Kidney (tissue), 14 donors: ENCODE data around the gene MBD3L2B. TPM values are rescaled to one million over a fixed set of nuclear protein-coding genes. Genes with fewer than 3 reads are reported as not detected.

Experiments used
- DNase-seq, 5 donors: peaks; one replicate each; pipeline ENCODE4 v3.0.0-alpha.2; 2013 to 2020
- FAIRE-seq: peaks from 2 replicates; lab custom pipeline; 2012; peaks lifted over from hg19 to GRCh38; lab: Jason Lieb, UNC
- H3K27ac ChIP-seq, 2 donors: one replicate each; pipeline ENCODE4 v1.7.0; 2013; ENCODE audit warnings: low read depth in 2 of 2, low read length in 2 of 2, inconsistent platforms in 1 of 2
- H3K27me3 ChIP-seq: one replicate; pipeline ENCODE4 v1.7.1; 2013; ENCODE audit warnings: low read length, inconsistent platforms; ENCODE audit not compliant: control insufficient read depth, insufficient read depth
- H3K36me3 ChIP-seq, 3 donors: one replicate each; pipeline versions ENCODE4 v1.7.0 to v1.7.1; 2013; ENCODE audit warnings: low read length in 3 of 3, control low read depth in 1 of 3, inconsistent platforms in 1 of 3; ENCODE audit not compliant: insufficient read depth in 3 of 3, control insufficient read depth in 2 of 3
- H3K4me1 ChIP-seq, 3 donors: one replicate each; pipeline versions ENCODE4 v1.7.0 to v1.7.1; 2013; ENCODE audit warnings: low read length in 3 of 3, inconsistent platforms in 1 of 3, low read depth in 1 of 3; ENCODE audit not compliant: control insufficient read depth in 2 of 3, insufficient read depth in 2 of 3
- H3K4me3 ChIP-seq, 3 donors: one replicate each; pipeline versions ENCODE4 v1.7.0 to v1.8.1; 2013; ENCODE audit warnings: low read length in 3 of 3, control low read depth in 1 of 3, inconsistent platforms in 1 of 3
- H3K9ac ChIP-seq, 3 donors: one replicate each; pipeline versions ENCODE4 v1.7.0 to v1.7.1; 2013; ENCODE audit warnings: low read length in 3 of 3, control low read depth in 1 of 3, inconsistent platforms in 1 of 3
- H3K9me3 ChIP-seq, 3 donors: one replicate each; pipeline versions ENCODE4 v1.7.0 to v1.7.1; 2013; ENCODE audit warnings: low read length in 3 of 3, control low read depth in 1 of 3, inconsistent platforms in 1 of 3; ENCODE audit not compliant: control insufficient read depth in 2 of 3, insufficient read depth in 1 of 3
- intact Hi-C: fragments of 100-400 bp; cut with DNase I; formaldehyde crosslinking; loops from one replicate; pipeline ENCODE4 v1.11.1; 2022
- polyA plus RNA-seq: library from polyadenylated mRNA; stranded (reverse); fragments of 350-450 nt; fragmentation: Illumina TruSeq; extraction: RNeasy Lipid Tissue Mini Kit (QIAGEN cat#74804); gene quantifications from one replicate; pipeline ENCODE4 v1.2.3, GENCODE V29; 2014; ENCODE audit warnings: low read depth, low replicate concordance; ENCODE audit not compliant: insufficient read depth
- total RNA-seq: library from RNA; stranded (reverse); fragmentation: NEBNext Ultra II Directional; extraction: Animal tissue kit (Norgen Biotek cat#: 25700); gene quantifications from one replicate; pipeline ENCODE4 v1.2.1, GENCODE V29; 2021
- TF ChIP-seq, protein P1 (sequence below): IDR thresholded peaks from 3 replicates; pipeline ENCODE4 v1.5.1; 2012; ENCODE audit warnings: mild to moderate bottlenecking, moderate library complexity, borderline replicate concordance; ENCODE audit not compliant: insufficient read depth; ENCODE audit errors: extremely low read depth
- donor health status: control.
- donor health status: control.
- donor health status: control.
- donor health status: control.
- donor health status: control.
- donor health status: DM: yes; HTN: yes; CAD: no.
- donor health status: Normal renal cell carcinoma (clear cell type).

Gene MBD3L2B
- total and polyA plus RNA-seq, 2 donors from 2014 or later = not detected

DNA sequence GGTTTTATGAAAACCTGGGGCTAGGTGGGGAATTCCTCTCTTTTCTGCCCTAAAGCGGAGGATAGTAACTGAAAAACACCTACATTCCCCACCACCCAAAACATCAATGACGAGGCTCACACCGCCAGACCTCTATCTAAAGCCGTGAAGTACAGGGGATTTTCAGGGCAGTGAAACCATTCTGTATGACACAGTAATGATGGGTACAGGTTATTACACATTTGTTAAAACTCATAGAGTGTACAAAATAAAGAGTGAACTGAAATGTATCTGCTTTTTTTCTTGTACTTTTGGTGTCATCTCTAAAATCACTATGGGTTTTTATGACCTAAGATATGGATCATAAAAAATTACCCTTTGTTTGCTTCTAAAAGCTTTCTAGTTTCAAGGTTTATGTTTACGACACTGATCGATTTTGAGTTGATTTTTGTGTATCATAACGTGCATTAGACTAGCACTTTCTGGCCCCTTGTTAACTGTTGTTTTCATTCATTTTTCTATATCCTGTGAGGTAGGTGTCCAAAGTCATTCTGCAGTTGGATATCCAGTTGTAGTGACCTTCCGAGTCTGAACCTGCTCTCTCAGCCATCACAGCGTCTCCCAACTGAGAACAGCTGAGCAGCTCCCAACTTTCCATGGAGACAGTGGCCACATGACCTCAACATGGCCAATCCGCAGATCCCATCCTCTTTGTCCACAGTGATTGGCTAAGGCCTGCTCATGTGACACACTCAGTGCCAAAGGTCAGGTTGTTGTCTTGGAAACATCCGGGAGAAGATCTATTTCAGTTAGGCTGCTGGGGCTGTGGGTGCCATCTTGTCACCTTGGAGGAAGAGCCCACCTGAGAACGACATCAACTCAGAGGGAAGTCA is 10.3 kb downstream of the MBD3L2B start:
- no peaks in the 10 kb centered on the region for H3K36me3 ChIP-seq
- H3K9me3 ChIP-seq = no peaks in the 10 kb centered on the region
- TF ChIP-seq, protein P1, sequence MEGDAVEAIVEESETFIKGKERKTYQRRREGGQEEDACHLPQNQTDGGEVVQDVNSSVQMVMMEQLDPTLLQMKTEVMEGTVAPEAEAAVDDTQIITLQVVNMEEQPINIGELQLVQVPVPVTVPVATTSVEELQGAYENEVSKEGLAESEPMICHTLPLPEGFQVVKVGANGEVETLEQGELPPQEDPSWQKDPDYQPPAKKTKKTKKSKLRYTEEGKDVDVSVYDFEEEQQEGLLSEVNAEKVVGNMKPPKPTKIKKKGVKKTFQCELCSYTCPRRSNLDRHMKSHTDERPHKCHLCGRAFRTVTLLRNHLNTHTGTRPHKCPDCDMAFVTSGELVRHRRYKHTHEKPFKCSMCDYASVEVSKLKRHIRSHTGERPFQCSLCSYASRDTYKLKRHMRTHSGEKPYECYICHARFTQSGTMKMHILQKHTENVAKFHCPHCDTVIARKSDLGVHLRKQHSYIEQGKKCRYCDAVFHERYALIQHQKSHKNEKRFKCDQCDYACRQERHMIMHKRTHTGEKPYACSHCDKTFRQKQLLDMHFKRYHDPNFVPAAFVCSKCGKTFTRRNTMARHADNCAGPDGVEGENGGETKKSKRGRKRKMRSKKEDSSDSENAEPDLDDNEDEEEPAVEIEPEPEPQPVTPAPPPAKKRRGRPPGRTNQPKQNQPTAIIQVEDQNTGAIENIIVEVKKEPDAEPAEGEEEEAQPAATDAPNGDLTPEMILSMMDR = no peak
- DNase-seq (no peak), FAIRE-seq (no peak)
- intact Hi-C loops = no loop called here
- H3K9ac ChIP-seq = no peak overlapping the region
- no peak overlapping the region for H3K4me3 ChIP-seq
- H3K27me3 ChIP-seq = no peaks in the 10 kb centered on the region
- H3K4me1 ChIP-seq = no peaks in the 10 kb centered on the region
- no peak overlapping the region for H3K27ac ChIP-seq

DNA sequence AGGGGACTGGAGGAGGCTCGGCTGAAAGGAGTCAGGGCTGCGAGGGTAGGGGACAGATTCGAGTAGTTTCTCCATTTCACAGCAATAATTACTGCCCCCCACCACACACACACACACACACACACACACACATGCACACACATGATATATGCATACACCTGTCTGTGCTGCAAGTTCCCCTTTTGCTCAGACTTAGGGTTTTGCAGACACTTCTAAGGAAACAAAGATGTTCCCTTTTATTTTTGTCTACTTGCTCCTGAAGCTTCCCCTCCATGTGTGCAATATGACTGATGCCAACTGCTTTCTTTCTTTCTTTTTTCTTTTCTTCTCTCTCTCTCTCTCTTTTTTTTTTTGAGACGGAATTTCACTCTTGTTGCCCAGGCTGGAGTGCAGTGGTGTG is 13.4 kb downstream of the MBD3L2B start:
- no peak for DNase-seq
- H3K27me3 ChIP-seq = no peaks in the 10 kb centered on the region
- H3K4me1 ChIP-seq = no peaks in the 10 kb centered on the region
- H3K27ac ChIP-seq = no peak overlapping the region
- H3K36me3 ChIP-seq = no peaks in the 10 kb centered on the region
- no peak for FAIRE-seq
- intact Hi-C loops = no loop called here
- H3K9ac ChIP-seq = no peak overlapping the region
- TF ChIP-seq, protein P1 = no peak
- H3K9me3 ChIP-seq = no peaks in the 10 kb centered on the region
- H3K4me3 ChIP-seq = no peak overlapping the region

DNA sequence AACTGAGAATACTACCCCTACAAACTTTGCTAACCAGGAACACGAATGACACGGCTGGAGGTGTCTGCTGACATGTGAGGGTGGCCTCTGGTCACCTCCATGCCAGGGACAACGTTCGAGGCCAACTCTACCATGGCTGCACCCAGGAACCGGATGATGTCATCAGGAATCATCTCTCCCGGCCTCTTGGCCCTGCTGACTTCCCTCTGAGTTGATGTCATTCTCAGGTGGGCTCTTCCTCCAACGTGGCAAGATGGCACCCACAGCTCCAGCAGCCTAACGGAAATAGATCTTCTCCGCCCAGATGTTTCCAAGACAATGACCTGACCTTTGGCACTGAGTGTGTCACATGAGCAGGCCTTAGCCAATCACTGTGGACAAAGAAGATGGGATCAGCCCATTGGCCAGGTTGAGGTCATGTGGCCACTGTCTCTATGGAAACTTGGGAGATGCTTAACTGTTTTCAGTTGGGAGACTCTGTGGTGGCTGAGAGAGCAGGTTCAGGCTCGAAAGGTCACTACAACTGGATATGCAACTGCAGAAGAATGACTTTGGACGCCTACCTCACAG is 15.0 kb downstream of the MBD3L2B start:
- TF ChIP-seq, protein P1 = no peak
- Histone ChIP-seq H3K4me3 (no peak overlapping the region), H3K27ac (no peak overlapping the region), H3K9me3 (no peaks in the 10 kb centered on the region), H3K4me1 (no peaks in the 10 kb centered on the region), H3K36me3 (no peaks in the 10 kb centered on the region), H3K9ac (no peak overlapping the region), H3K27me3 (no peaks in the 10 kb centered on the region)
- intact Hi-C loops = no loop called here
- DNase-seq (no peak), FAIRE-seq (no peak)
